Measurements from ENCODE around the gene ANTXR1.

The ANTXR1 gene

GRCh38 chr2:69201259-69201658, 188.3 kb downstream of the ANTXR1 start:
- Mint-ChIP-seq H3K9me3 (ENCODE audit: low read depth) (no peaks in the 10 kb centered on the region), H3K27me3 (peaks cover 3% of the 10 kb centered on the region), H3K27ac (no peak overlapping the region), H3K36me3 (no peaks in the 10 kb centered on the region), H3K4me1 (ENCODE audit: low read depth) (no peaks in the 10 kb centered on the region), H3K4me3 (no peak overlapping the region)

DNA sequence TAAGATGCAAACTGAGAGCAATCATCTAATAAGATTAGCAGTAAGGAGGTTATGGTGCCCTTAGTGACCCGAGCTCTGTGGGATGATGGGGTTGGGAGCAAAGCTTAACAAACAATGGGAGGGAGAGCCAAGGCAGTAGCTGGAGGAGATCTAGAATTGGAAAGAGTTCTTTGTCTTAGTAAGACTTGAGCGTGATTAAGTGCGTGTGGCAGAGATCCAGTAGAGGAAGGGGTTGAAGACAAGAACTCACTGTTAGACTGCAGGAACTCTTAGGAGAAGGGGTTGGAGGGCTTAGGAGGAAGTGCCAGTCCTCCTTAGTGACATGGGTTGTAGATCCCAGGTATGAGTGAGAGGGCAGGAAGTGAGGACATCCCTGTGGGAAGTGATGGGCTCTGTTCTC, 189.3 kb downstream of the ANTXR1 start:
- Mint-ChIP-seq H3K27me3 (peaks cover 3% of the 10 kb centered on the region), H3K9me3 (ENCODE audit: low read depth) (no peaks in the 10 kb centered on the region), H3K27ac (no peak overlapping the region), H3K4me3 (no peak overlapping the region), H3K36me3 (no peaks in the 10 kb centered on the region), H3K4me1 (ENCODE audit: low read depth) (no peaks in the 10 kb centered on the region)

DNA sequence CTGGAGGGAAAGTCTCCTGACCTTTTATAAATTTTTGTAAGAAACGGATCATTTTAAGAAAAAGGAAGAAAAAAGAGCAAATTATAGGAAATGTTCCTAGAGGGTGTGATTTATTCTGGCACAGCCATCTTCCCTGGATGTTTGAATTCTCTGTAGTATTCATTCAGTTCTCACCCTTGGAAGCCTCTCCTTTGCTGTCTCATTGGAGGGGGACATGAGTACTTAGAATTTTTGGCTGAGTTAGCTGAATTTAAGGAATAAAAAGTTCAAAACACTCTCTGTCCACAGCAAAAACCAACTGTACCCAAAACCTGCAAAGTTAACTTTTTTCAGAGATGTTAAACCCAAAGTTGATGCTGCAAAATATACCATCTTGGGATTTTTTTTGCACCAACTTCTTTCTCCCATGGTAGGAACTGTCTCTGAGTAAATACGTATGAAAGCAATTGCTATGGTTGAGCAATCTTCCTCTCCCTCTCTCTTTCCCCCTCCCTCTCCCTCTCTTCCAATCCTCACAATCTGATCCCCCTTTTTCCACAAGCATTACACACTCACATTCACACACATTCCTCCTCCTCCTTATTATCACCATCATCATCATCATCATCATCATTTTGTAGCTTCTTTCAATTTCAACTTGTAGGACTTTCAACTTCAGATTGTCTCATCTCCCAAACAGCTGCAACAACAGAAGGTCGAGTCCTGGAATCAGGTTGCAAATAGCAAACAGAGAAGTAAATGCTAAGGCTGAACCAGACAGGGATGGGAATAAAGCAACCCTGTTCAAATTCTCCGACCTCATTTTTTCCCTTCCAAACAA, 190.4 kb downstream of the ANTXR1 start:
- no peaks in the 10 kb centered on the region for H3K4me1 Mint-ChIP-seq (ENCODE audit: low read depth)
- H3K4me3 Mint-ChIP-seq: no peak overlapping the region
- peaks cover 3% of the 10 kb centered on the region for H3K27me3 Mint-ChIP-seq
- no peaks in the 10 kb centered on the region for H3K36me3 Mint-ChIP-seq
- H3K27ac Mint-ChIP-seq: no peak overlapping the region
- H3K9me3 Mint-ChIP-seq (ENCODE audit: low read depth): no peaks in the 10 kb centered on the region

- H3K4me1 Mint-ChIP-seq (ENCODE audit: low read depth): no peaks in the 10 kb centered on the region
- H3K9me3 Mint-ChIP-seq (ENCODE audit: low read depth): no peaks in the 10 kb centered on the region
- peaks cover 3% of the 10 kb centered on the region for H3K27me3 Mint-ChIP-seq
- H3K4me3 Mint-ChIP-seq: no peak overlapping the region
- no peaks in the 10 kb centered on the region for H3K36me3 Mint-ChIP-seq
- no peak overlapping the region for H3K27ac Mint-ChIP-seq
These were observed 191.7 kb downstream of the ANTXR1 start for GRCh38 chr2:69204654-69205053.

GRCh38 chr2:69205076-69205475, 192.1 kb downstream of the ANTXR1 start:
- H3K27ac Mint-ChIP-seq: no peak overlapping the region
- no peaks in the 10 kb centered on the region for H3K4me1 Mint-ChIP-seq (ENCODE audit: low read depth)
- H3K27me3 Mint-ChIP-seq: peaks cover 3% of the 10 kb centered on the region
- no peaks in the 10 kb centered on the region for H3K36me3 Mint-ChIP-seq
- H3K4me3 Mint-ChIP-seq: no peak overlapping the region
- no peaks in the 10 kb centered on the region for H3K9me3 Mint-ChIP-seq (ENCODE audit: low read depth)

- no peak overlapping the region for H3K27ac Mint-ChIP-seq
- no peaks in the 10 kb centered on the region for H3K36me3 Mint-ChIP-seq
- no peaks in the 10 kb centered on the region for H3K4me1 Mint-ChIP-seq (ENCODE audit: low read depth)
- no peak overlapping the region for H3K4me3 Mint-ChIP-seq
- peaks cover 3% of the 10 kb centered on the region for H3K27me3 Mint-ChIP-seq
- no peaks in the 10 kb centered on the region for H3K9me3 Mint-ChIP-seq (ENCODE audit: low read depth)
These were observed 192.5 kb downstream of the ANTXR1 start for GRCh38 chr2:69205491-69205890.

GRCh38 chr2:69208023-69208595, 195.1 kb downstream of the ANTXR1 start:
- Mint-ChIP-seq H3K27ac (no peak overlapping the region), H3K36me3 (no peaks in the 10 kb centered on the region), H3K27me3 (peaks cover 3% of the 10 kb centered on the region), H3K4me3 (no peak overlapping the region), H3K4me1 (ENCODE audit: low read depth) (no peaks in the 10 kb centered on the region), H3K9me3 (ENCODE audit: low read depth) (no peaks in the 10 kb centered on the region)

DNA sequence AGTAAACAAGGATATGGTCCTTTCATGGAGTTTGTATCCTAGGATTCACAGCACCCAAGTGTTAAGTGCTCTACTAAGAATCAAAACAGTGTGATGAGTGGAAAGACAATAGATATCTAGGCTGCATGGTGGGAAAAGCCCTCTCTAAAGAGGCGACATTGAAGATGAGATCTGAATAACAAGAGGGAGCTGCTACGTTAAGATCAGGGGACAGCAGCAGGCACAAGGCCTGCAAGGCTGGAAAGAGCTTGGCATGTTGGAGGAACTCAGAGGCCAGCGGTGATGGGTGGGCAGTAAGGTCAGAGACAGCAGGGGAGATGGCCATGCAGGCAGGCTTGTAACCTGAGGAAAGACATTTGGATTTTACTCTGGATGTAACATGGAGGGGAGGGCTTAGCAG, 196.5 kb downstream of the ANTXR1 start:
- H3K27me3 Mint-ChIP-seq: peaks cover 3% of the 10 kb centered on the region
- H3K36me3 Mint-ChIP-seq: no peaks in the 10 kb centered on the region
- H3K9me3 Mint-ChIP-seq (ENCODE audit: low read depth): no peaks in the 10 kb centered on the region
- H3K27ac Mint-ChIP-seq: no peak overlapping the region
- no peaks in the 10 kb centered on the region for H3K4me1 Mint-ChIP-seq (ENCODE audit: low read depth)
- H3K4me3 Mint-ChIP-seq: no peak overlapping the region

DNA sequence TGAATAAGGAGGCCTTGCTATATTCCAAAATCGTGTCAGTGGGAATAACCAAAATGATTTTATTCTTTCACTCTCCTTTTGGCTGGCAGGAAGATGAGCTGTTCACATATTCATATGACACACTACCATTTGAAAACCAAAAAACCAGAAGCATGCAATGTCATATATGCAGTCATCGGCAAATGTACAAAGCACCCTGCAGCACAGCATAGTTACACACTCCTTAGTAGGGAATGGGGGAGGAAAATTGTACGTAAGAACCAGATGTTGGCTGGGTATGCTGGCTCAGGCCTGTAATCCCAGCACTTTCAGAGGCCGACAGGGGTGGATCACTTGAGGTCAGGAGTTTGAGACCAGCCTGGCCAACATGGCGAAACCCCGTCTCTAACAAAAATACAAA, 197.4 kb downstream of the ANTXR1 start:
- Mint-ChIP-seq H3K4me1 (ENCODE audit: low read depth) (no peaks in the 10 kb centered on the region), H3K4me3 (no peak overlapping the region), H3K27me3 (no peaks in the 10 kb centered on the region), H3K9me3 (ENCODE audit: low read depth) (no peaks in the 10 kb centered on the region), H3K27ac (no peak overlapping the region), H3K36me3 (no peaks in the 10 kb centered on the region)

DNA sequence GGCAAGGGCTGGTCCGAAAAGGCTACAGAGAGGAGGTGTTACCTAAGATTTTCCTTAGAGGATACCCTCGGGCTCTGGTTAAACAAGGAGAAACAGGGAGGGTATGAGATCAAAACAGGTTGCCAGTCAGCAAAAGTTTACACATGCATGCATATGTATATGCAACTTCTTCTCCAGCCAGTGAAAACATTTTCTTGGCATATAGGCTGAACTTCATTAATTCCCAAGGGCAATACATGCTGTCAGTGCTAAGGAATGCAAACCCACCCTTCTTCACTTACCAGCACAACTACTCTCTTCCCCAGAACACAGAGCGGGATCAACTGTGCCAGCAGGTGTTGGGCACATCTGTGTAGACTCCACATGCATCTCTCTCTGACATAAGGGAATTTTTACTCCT, 198.1 kb downstream of the ANTXR1 start:
- H3K4me3 Mint-ChIP-seq: no peak overlapping the region
- no peaks in the 10 kb centered on the region for H3K27me3 Mint-ChIP-seq
- no peaks in the 10 kb centered on the region for H3K36me3 Mint-ChIP-seq
- H3K4me1 Mint-ChIP-seq (ENCODE audit: low read depth): no peaks in the 10 kb centered on the region
- H3K9me3 Mint-ChIP-seq (ENCODE audit: low read depth): no peaks in the 10 kb centered on the region
- no peak overlapping the region for H3K27ac Mint-ChIP-seq

- Mint-ChIP-seq H3K9me3 (ENCODE audit: low read depth) (no peaks in the 10 kb centered on the region), H3K4me3 (no peak overlapping the region), H3K4me1 (ENCODE audit: low read depth) (no peaks in the 10 kb centered on the region), H3K36me3 (no peaks in the 10 kb centered on the region), H3K27ac (no peak overlapping the region), H3K27me3 (no peaks in the 10 kb centered on the region)
These were observed 198.7 kb downstream of the ANTXR1 start for GRCh38 chr2:69211686-69212085.

DNA sequence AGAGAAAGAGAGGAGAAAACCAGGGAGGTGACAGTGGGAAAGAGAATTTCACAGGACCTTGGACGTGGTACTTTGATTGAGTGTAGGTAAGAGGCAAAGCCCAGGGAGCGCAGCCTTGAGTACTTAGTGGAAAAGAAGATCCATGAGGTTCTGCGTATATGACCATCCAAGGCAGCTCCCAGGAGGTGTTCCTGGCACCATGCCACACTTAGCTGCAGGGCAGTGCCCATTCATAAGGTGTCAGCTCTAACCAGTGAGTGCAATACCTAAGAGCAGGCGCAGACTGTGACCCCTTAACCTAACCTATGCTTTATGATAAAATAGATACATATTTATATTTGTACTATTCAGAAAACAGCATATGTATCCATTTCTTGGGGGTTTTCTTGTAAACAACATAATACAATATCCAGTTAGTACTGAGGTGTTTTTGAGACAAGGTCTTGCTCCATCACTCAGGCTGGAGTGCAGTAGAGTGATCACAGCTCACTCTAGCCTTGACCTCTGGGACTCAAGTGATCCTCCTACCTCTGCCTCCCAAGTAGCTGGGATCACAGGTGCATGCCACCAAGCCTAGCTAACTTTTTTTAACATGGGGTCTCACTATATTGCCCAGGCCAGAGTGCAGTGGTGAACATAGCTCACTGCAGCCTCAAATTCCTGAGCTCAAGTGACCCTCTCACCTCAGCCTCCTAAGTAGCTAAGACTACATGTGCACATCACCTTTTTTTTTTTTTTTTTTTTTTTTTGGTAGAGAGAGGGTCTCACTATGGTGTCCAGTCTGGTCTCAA, 199.5 kb downstream of the ANTXR1 start:
- H3K36me3 Mint-ChIP-seq: no peaks in the 10 kb centered on the region
- H3K27ac Mint-ChIP-seq: no peak overlapping the region
- no peaks in the 10 kb centered on the region for H3K4me1 Mint-ChIP-seq (ENCODE audit: low read depth)
- no peaks in the 10 kb centered on the region for H3K27me3 Mint-ChIP-seq
- H3K4me3 Mint-ChIP-seq: no peak overlapping the region
- no peaks in the 10 kb centered on the region for H3K9me3 Mint-ChIP-seq (ENCODE audit: low read depth)

DNA sequence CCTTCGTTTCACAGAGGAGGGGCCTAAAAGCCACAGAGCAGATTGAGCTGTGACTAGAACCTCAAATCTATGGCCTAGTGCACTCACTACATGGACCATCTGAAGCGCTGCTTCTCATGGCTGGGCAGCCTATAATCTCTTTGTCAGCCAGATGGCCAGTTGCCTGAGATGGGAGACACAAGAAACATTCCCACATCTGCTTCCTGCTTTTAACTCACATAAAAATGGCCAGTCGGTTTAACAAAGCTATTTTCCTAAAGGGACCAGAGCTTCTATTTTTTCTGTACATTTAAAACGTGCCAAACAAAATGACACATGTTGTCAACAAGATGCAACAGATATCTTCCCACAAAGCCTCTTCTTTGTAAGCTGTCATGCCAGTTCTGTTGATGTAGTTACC, 200.2 kb downstream of the ANTXR1 start:
- no peak overlapping the region for H3K4me3 Mint-ChIP-seq
- no peaks in the 10 kb centered on the region for H3K4me1 Mint-ChIP-seq (ENCODE audit: low read depth)
- H3K27ac Mint-ChIP-seq: no peak overlapping the region
- no peaks in the 10 kb centered on the region for H3K27me3 Mint-ChIP-seq
- no peaks in the 10 kb centered on the region for H3K36me3 Mint-ChIP-seq
- no peaks in the 10 kb centered on the region for H3K9me3 Mint-ChIP-seq (ENCODE audit: low read depth)

- Mint-ChIP-seq H3K4me1 (ENCODE audit: low read depth) (no peaks in the 10 kb centered on the region), H3K9me3 (ENCODE audit: low read depth) (no peaks in the 10 kb centered on the region), H3K27me3 (no peaks in the 10 kb centered on the region), H3K27ac (no peak overlapping the region), H3K36me3 (no peaks in the 10 kb centered on the region), H3K4me3 (no peak overlapping the region)
These were observed 200.8 kb downstream of the ANTXR1 start for GRCh38 chr2:69213782-69214181.

GRCh38 chr2:69214898-69215297, 201.9 kb downstream of the ANTXR1 start:
- H3K9me3 Mint-ChIP-seq (ENCODE audit: low read depth): no peaks in the 10 kb centered on the region
- no peaks in the 10 kb centered on the region for H3K4me1 Mint-ChIP-seq (ENCODE audit: low read depth)
- no peaks in the 10 kb centered on the region for H3K27me3 Mint-ChIP-seq
- no peaks in the 10 kb centered on the region for H3K36me3 Mint-ChIP-seq
- no peak overlapping the region for H3K4me3 Mint-ChIP-seq
- H3K27ac Mint-ChIP-seq: no peak overlapping the region

Data from activated naive CD8-positive, alpha-beta T cell (primary cell).